Left lung (tissue), 10 donors: Measurements from ENCODE around the gene TRIM62. TPM values are rescaled to one million over a fixed set of nuclear protein-coding genes. Genes with fewer than 3 reads are reported as not detected.

Experiments used
- ATAC-seq: fragments of 200-7000 bp; cut with Tn5 transposase; one replicate; pipeline ENCODE4 v1.9.1; 2020; ENCODE audit warnings: moderate library complexity
- DNase-seq, 4 donors: peaks; one replicate each; pipeline ENCODE4 v3.0.0-alpha.2; 2013 to 2020
- H3K27ac ChIP-seq, 2 donors: fragments of 200-600 bp; sonication (generic) in 1 of 2; one replicate each; pipeline versions ENCODE4 v1.5.0 to v1.8.0; 2020 to 2021
- H3K27me3 ChIP-seq, 2 donors: fragments of 200-600 bp; sonication (generic) in 1 of 2; one replicate each; pipeline versions ENCODE4 v1.5.0 to v1.8.0; 2020 to 2021
- H3K36me3 ChIP-seq, 2 donors: fragments of 200-600 bp; sonication (generic) in 1 of 2; one replicate each; pipeline versions ENCODE4 v1.5.0 to v1.8.0; 2020 to 2021
- H3K4me1 ChIP-seq, 2 donors: fragments of 200-600 bp; one replicate each; pipeline ENCODE4 v1.8.0; 2021
- H3K4me3 ChIP-seq, 2 donors: fragments of 200-600 bp; sonication (generic) in 1 of 2; one replicate each; pipeline versions ENCODE4 v1.5.0 to v1.8.0; 2020 to 2021; ENCODE audit warnings: mild to moderate bottlenecking in 1 of 2
- H3K9me3 ChIP-seq, 2 donors: fragments of 200-600 bp; sonication (generic) in 1 of 2; one replicate each; pipeline versions ENCODE4 v1.5.0 to v1.8.0; 2020 to 2021
- intact Hi-C, 2 donors: fragments of 100-400 bp; cut with DNase I; formaldehyde crosslinking; loops; one replicate each; pipeline versions ENCODE4 v1.11.2 to v1.14.2; 2022
- polyA plus RNA-seq, 6 donors: library from polyadenylated mRNA; unstranded; fragments of 120-200 nt; gene quantifications; one replicate each; pipeline ENCODE4 v1.2.1, GENCODE V29; 2013; ENCODE audit not compliant: insufficient read length in 6 of 6
- total RNA-seq, 2 donors: library from RNA; stranded (reverse); fragmentation: NEBNext Ultra II Directional; extraction: Animal tissue kit (Norgen Biotek cat#: 25700); gene quantifications; one replicate each; pipeline ENCODE4 v1.2.1, GENCODE V29; 2021
- TF ChIP-seq, protein P1 (sequence below), 2 donors: fragments of 200-600 bp; sonication (generic) in 1 of 2; IDR thresholded peaks; one replicate each; pipeline versions ENCODE4 v1.5.0 to v1.8.0; 2021; ENCODE audit warnings: antibody characterized with exemption in 2 of 2
- donor health status: DM: no; HTN: yes; CAD: no.
- donor health status: DM: no; HTN: no; CAD: no.

Gene TRIM62
- total and polyA plus RNA-seq, 8 donors: 4.4 to 6.4 (median 5.9) TPM

DNA sequence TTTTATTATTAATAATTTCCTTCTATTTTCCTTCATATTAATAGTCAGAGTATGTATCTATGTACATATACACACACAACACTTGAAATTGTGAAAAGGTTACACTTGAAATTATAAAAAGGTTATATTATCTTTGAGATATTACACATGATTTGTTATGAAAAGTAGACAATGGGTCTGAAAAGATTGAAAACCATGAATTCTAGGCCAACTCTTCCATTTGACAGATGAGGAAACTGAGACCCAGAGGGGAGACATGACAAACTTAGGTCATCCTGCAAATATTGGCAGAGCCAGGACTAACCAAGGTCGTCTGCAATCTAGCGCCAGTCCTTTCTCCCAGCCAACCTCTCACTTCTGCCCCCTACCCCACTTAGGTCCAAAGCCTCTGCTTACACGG, 33.2 kb downstream of the TRIM62 start:
- DNase-seq (no peak), ATAC-seq (no peak)
- H3K4me3 ChIP-seq: no peak overlapping the region
- intact Hi-C loops: no loop called here
- TF ChIP-seq, protein P1, sequence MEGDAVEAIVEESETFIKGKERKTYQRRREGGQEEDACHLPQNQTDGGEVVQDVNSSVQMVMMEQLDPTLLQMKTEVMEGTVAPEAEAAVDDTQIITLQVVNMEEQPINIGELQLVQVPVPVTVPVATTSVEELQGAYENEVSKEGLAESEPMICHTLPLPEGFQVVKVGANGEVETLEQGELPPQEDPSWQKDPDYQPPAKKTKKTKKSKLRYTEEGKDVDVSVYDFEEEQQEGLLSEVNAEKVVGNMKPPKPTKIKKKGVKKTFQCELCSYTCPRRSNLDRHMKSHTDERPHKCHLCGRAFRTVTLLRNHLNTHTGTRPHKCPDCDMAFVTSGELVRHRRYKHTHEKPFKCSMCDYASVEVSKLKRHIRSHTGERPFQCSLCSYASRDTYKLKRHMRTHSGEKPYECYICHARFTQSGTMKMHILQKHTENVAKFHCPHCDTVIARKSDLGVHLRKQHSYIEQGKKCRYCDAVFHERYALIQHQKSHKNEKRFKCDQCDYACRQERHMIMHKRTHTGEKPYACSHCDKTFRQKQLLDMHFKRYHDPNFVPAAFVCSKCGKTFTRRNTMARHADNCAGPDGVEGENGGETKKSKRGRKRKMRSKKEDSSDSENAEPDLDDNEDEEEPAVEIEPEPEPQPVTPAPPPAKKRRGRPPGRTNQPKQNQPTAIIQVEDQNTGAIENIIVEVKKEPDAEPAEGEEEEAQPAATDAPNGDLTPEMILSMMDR (IDR thresholded peaks at IDR 0.05): no peak
- H3K36me3 ChIP-seq: peaks cover 0 to 18% of the 10 kb centered on the region in 2 donors
- no peak overlapping the region for H3K27ac ChIP-seq
- no peaks in the 10 kb centered on the region for H3K27me3 ChIP-seq
- no peaks in the 10 kb centered on the region for H3K4me1 ChIP-seq
- H3K9me3 ChIP-seq: no peaks in the 10 kb centered on the region

DNA sequence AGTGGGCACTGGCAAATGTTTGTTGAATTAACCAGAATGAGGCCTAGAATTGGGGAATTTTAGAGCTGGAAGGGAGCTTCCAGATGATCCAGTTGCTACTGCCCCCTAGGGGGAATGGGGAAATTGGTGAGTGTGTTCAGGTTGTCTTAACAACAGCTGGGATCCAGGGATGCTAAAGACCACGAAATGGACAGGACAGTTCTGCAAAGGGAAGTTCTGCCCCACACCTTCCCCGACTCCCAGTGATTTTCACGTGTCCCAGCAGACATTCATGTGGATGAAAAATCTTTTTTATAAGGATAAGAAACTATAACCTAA, 33.9 kb downstream of the TRIM62 start:
- no peak overlapping the region for H3K27ac ChIP-seq
- ATAC-seq (no peak), DNase-seq (no peak)
- TF ChIP-seq, protein P1 (IDR thresholded peaks at IDR 0.05): no peak
- H3K9me3 ChIP-seq: no peaks in the 10 kb centered on the region
- H3K27me3 ChIP-seq: no peaks in the 10 kb centered on the region
- no peaks in the 10 kb centered on the region for H3K4me1 ChIP-seq
- no peak overlapping the region for H3K4me3 ChIP-seq
- H3K36me3 ChIP-seq: peaks cover 0 to 18% of the 10 kb centered on the region in 2 donors
- intact Hi-C loops: no loop called here

DNA sequence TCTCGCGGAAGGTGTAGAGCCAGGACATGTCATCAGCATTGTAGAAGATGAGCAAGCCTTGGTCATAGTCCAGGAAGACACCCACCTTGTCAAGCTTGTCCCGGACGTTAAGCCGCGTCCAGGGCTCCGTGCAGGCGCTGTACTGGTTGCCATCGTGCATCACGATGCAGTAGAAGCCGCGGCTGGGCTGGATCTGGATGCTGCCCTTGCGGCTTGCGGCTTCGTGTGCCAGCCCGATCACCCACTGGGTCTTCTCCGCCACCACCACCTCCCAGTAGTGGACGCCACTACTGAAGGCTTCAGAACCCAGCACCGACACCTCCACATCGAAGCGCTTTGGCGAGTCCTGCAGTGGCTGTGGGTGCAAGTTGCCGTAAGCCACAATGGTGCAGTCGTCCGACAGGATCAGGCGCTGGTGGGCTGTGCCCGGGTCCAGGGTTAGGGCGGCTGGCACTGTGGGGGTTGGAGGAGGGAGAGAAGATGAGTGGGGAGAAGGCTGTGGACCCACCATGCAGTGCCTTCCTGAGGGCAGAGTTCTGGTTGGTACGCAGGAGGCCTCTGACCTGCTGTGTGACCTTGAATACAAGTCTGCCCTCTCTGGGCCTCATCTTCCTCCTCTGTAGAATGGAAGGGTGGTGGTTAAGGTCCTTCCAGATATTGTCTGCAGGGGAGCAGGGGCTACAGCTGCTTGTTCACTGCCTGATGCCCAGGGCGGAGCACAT, 34.4 kb downstream of the TRIM62 start:
- Histone ChIP-seq H3K36me3 (peaks cover 0 to 18% of the 10 kb centered on the region in 2 donors), H3K9me3 (no peaks in the 10 kb centered on the region)

DNA sequence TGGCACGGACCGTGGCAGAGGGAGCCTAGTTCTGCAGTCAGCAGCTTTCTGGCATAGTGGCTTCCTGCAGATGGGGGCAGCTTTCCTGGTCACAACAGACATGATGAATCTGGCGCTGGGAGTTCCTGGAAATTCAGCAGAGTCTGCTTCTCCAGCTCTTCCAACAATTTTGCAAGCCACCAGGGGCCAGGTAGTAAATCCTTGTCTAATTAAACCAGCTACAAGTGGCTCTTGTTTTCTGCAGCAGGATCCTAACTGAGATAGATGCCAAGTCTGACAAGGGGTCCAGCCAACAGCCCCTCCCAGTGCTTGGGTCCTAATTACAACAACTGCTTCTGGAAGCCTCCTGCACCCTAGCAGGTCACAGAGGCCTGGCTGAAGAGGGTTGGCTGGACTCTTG, 35.8 kb downstream of the TRIM62 start:
- no peak for ATAC-seq

More for the DNA sequence above, 34.4 kb downstream of the TRIM62 start:
- Histone ChIP-seq H3K4me3 (no peak overlapping the region), H3K27ac (no peak overlapping the region), H3K27me3 (no peaks in the 10 kb centered on the region), H3K4me1 (no peaks in the 10 kb centered on the region)
- ATAC-seq: no peak
- intact Hi-C loops: no loop called here
- no peak for DNase-seq
- TF ChIP-seq, protein P1 (IDR thresholded peaks at IDR 0.05): no peak

DNA sequence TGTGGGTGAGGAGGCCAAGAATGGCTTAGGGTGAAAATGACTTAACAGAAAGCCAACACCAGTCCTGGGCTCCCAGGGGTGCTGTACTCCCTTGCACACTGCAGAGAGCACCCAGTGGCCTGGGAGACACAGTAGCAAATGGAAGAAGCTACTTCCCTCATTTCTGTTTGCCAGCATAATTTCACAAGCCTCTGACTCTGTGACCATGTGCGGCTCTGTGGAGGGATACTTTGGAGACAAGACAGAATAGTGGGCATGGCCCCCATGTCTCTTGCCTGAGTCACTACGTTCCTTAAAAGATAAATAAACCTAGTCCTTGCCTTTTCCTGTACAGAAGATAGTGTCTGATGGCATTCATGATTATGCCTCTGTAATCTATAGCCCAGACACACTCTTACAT, 38.1 kb downstream of the TRIM62 start:
- no peak for DNase-seq
- Histone ChIP-seq H3K4me3 (no peak overlapping the region), H3K27ac (no peak overlapping the region), H3K36me3 (peaks cover 0 to 18% of the 10 kb centered on the region in 2 donors), H3K27me3 (no peaks in the 10 kb centered on the region), H3K9me3 (no peaks in the 10 kb centered on the region), H3K4me1 (no peaks in the 10 kb centered on the region)
- ATAC-seq: no peak
- intact Hi-C loops: no loop called here
- TF ChIP-seq, protein P1 (IDR thresholded peaks at IDR 0.05): no peak

More for the DNA sequence above, 35.8 kb downstream of the TRIM62 start:
- TF ChIP-seq, protein P1 (IDR thresholded peaks at IDR 0.05): no peak
- Histone ChIP-seq H3K27me3 (no peaks in the 10 kb centered on the region), H3K36me3 (peaks cover 0 to 18% of the 10 kb centered on the region in 2 donors), H3K4me3 (no peak overlapping the region), H3K27ac (no peak overlapping the region), H3K9me3 (no peaks in the 10 kb centered on the region), H3K4me1 (no peaks in the 10 kb centered on the region)
- intact Hi-C loops: no loop called here
- no peak for DNase-seq
